RPMI7951 (cell line): ENCODE data around the gene LDHB. TPM values are rescaled to one million over a fixed set of nuclear protein-coding genes. Genes with fewer than 3 reads are reported as not detected.
"Not testable (repeated sequence)": the region's sequence is repeated elsewhere in the genome, so short reads cannot be mapped to it uniquely, and the experiment has no call there.

Experiments used
- DNase-seq: peaks from one replicate; pipeline ENCODE4 v3.0.0-alpha.2; 2012; ENCODE audit warnings: low read depth
- total RNA-seq: library from RNA; depleted of rRNA; stranded (reverse); fragments of >200 nt; shearing (Covaris generic); gene quantifications from 2 replicates; pipeline ENCODE4 v1.2.3, GENCODE V29; 2014

Gene LDHB
- total RNA-seq, 1 experiment from 2014 or later = 629 TPM

- not testable (repeated sequence) for DNase-seq
Observed at GRCh38 chr12:21661396-21662093, 3.9 kb upstream of the LDHB start.

- no peak for DNase-seq
Observed at GRCh38 chr12:21659383-21659782, 1.7 kb upstream of the LDHB start.

- DNase-seq = peak; percentile 45
Observed at GRCh38 chr12:21656905-21657325, 727 bp downstream of the LDHB start.

DNA sequence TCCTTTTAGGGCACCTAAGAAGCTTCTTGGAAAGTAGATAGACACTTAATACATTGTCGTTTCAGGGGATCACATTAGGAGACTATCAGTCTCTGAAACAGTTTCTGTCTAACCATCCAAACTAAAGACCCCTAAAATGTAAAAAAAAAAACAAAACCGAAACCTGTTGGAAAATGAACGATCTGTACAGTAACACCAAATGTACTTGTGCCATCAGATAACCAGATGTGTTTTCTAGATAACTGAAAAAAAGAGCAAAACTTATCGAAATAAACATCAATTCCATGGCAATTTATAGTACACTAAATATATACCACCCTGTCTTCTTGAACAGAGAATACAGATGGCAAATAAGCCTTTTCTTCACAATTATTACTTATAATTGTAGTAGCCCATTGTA is 2.1 kb downstream of the LDHB start:
- no peak for DNase-seq

DNA sequence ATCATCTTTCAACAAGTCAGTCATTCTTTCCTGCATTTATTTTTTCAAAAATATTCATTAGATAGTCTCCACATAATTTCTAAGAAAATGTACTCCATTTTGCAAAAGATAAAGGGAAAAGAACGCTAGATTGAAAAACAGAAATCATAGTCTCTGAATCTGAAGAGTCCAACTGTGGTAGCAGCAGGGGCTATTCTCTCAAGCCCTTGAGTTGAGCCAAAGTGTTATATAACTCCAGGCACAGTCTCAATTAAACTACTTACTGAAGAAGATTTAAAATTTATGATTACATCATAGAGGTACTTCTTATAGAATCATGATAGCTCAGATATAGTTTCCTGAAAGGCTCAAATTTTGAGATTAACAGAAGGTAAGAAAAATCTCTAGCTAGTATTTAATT is 5.8 kb downstream of the LDHB start:
- no peak for DNase-seq

GRCh38 chr12:21650997-21651396 is 6.6 kb downstream of the LDHB start:
- DNase-seq = no peak

GRCh38 chr12:21649034-21649433 is 8.6 kb downstream of the LDHB start:
- no peak for DNase-seq

GRCh38 chr12:21648378-21648777 is 9.3 kb downstream of the LDHB start:
- DNase-seq = no peak

DNA sequence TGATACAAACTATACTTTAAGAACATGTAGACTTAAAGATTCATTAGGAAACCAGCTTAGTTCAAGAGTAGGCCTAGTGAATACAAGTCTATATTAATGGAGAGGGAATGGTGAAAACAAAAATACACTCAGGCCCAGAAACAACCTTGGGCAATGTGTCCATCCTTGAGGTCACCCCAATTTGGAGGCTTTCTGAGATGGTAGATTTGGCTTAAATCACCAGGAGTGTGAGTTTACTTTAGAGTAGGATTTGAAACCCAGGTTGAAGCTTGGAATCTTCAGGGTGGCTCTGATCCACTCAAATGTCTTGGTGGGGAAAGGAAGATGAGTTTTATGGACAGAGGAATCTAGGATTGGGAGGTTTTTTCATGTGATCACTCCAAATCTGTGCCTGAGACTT is 10.5 kb downstream of the LDHB start:
- no peak for DNase-seq

DNA sequence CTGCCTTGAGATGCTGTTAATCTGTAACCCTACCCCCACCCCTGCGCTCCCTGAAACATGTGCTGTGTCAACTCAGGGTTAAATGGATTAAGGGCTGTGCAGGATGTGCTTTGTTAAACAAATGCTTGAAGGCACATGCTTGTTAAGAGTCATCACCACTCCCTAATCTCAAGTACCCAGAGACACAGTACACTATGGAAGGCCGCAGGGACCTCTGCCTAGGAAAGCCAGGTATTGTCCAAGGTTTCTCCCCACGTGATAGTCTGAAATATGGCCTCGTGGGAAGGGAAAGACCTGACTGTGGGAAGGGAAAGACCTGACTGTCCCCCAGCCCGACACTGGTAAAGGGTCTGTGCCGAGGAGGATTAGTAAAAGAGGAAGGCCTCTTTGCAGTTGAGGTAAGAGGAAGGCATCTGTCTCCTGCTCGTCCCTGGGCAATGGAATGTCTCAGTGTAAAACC is 12.6 kb downstream of the LDHB start:
- DNase-seq = not testable (repeated sequence)

- DNase-seq = no peak
Observed at GRCh38 chr12:21644516-21644915, 13.1 kb downstream of the LDHB start.

- DNase-seq = no peak
Observed at GRCh38 chr12:21643758-21644157, 13.9 kb downstream of the LDHB start.

GRCh38 chr12:21642707-21643389 is 14.8 kb downstream of the LDHB start:
- DNase-seq = no peak

GRCh38 chr12:21638054-21638891 is 19.4 kb downstream of the LDHB start:
- DNase-seq = no peak

GRCh38 chr12:21634245-21634644 is 23.4 kb downstream of the LDHB start:
- DNase-seq = no peak

GRCh38 chr12:21631367-21631766 is 26.3 kb downstream of the LDHB start:
- DNase-seq = no peak

GRCh38 chr12:21627924-21628323 is 29.7 kb downstream of the LDHB start:
- DNase-seq = no peak

- no peak for DNase-seq
Observed at GRCh38 chr12:21618566-21618965, 39.1 kb downstream of the LDHB start.

- no peak for DNase-seq
Observed at GRCh38 chr12:21617030-21617429, 40.6 kb downstream of the LDHB start.

GRCh38 chr12:21615431-21615830 is 42.2 kb downstream of the LDHB start:
- no peak for DNase-seq

DNA sequence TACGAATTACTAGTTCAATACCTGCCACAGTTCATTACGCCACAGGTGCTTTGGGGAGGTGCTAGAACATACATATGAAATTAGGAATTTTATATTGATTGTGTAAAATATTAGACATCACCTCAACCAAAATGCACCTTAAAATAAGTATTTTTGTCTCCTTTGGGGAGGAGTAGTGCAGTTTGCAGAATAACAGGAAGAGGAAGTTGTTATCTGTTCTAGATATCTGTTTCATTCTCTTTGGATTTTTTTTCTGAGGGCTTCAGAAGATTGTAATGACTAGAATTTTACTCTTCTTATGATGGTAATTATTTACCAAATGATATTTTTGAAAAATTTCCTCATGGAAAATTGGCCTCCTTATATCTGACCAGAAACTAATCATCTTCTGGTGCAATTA is 43.1 kb downstream of the LDHB start:
- no peak for DNase-seq

DNA sequence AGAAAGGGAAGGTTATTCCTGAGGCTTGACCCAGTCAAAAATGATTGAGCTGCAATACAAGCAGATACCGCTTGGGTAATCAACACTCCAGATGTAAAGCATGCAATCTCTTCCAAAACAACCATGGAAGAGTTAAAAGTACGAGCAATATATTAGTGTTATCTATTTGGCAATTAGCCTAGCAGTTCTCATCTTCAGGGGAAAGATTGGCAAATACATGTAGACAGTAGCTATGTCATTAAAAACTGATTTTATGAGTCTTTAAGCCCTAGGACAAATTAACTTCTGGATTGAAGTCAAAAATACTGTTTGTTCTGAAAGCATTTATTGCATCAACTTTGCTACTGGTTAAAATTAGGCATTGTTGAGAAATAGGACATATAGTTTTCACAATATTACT is 43.7 kb downstream of the LDHB start:
- DNase-seq = no peak

DNA sequence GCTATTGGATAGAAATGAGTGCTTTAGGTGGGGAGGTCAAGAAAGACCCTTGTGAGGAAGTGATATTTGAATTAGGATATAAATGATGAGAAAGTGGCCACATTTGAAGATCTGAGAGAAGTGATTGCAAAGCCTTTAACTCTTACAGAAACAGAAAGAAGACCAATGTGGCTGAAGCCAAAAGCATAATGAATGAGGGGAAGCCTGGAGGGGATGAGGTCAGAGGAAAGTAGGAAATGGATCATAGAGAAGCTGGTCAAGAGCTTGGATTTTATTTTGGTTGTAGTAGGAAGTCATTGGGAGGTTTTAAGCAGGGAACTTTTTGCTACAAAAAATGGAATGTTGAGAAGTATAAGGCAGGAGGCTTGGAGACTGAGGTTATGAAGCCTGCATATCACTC is 49.4 kb downstream of the LDHB start:
- no peak for DNase-seq
